ENCODE measurements around the gene LPA.

DNA sequence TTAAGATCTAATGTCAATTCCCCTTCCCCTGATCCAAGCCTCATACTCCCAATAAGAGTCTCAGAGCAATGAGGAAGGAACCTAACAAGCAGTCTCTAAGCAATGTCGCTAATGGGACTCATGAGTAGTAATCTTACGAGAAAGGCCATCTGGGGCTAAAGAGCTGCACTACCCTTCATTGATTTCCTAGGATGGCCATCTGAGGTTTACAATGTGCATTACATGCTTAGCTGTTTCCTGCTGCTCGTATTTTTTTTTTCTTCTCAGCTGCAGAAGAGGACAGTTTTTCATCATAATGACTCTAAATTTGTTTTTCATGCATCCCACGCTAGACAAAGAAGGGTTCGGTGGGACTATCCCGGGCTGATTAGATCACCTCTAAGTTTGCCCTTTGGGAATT, 119.3 kb downstream of the LPA start:
- TF ChIP-seq, protein P1, sequence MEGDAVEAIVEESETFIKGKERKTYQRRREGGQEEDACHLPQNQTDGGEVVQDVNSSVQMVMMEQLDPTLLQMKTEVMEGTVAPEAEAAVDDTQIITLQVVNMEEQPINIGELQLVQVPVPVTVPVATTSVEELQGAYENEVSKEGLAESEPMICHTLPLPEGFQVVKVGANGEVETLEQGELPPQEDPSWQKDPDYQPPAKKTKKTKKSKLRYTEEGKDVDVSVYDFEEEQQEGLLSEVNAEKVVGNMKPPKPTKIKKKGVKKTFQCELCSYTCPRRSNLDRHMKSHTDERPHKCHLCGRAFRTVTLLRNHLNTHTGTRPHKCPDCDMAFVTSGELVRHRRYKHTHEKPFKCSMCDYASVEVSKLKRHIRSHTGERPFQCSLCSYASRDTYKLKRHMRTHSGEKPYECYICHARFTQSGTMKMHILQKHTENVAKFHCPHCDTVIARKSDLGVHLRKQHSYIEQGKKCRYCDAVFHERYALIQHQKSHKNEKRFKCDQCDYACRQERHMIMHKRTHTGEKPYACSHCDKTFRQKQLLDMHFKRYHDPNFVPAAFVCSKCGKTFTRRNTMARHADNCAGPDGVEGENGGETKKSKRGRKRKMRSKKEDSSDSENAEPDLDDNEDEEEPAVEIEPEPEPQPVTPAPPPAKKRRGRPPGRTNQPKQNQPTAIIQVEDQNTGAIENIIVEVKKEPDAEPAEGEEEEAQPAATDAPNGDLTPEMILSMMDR (IDR thresholded peaks at IDR 0.05), result no peak
- no peak for TF ChIP-seq POLR2A (IDR thresholded peaks at IDR 0.05)
- TF ChIP-seq EP300 (IDR thresholded peaks at IDR 0.05; ENCODE audit: low read depth), result no peak
